Measurements from ENCODE around the gene LCN12. TPM values are rescaled to one million over a fixed set of nuclear protein-coding genes. Genes with fewer than 3 reads are reported as not detected.

LCN12 gene
- total RNA-seq, 1 donor from 2014 or later: 1.9 TPM

GRCh38 chr9:136984464-136985026 is 32.5 kb downstream of the LCN12 start:
- Histone ChIP-seq H3K36me3 (no peaks in the 10 kb centered on the region), H3K4me3 (no peak overlapping the region), H3K27me3 (ENCODE audit: low read depth) (peaks cover 28% of the 10 kb centered on the region), H3K27ac (no peak overlapping the region), H3K4me1 (peaks cover 19% of the 10 kb centered on the region), H3K9me3 (no peaks in the 10 kb centered on the region)
- intact Hi-C loops (cut with DNase I): no loop called here
- no peak for ATAC-seq
- no peak for DNase-seq
- no peak for TF ChIP-seq CTCF (IDR thresholded peaks at IDR 0.05)

- ATAC-seq: peak in 1 of 2 donors; percentile 3
- Histone ChIP-seq H3K36me3 (no peaks in the 10 kb centered on the region), H3K4me3 (no peak overlapping the region), H3K4me1 (peaks cover 19% of the 10 kb centered on the region), H3K27me3 (ENCODE audit: low read depth) (peaks cover 28% of the 10 kb centered on the region), H3K9me3 (no peaks in the 10 kb centered on the region), H3K27ac (no peak overlapping the region)
- TF ChIP-seq CTCF (IDR thresholded peaks at IDR 0.05): no peak
- intact Hi-C loops (cut with DNase I): no loop called here
- DNase-seq: no peak
These were observed 33.0 kb downstream of the LCN12 start for GRCh38 chr9:136985027-136985602.

GRCh38 chr9:136985853-136986252 is 33.8 kb downstream of the LCN12 start:
- TF ChIP-seq CTCF (IDR thresholded peaks at IDR 0.05): no peak
- peaks cover 16% of the 10 kb centered on the region for H3K4me1 ChIP-seq
- no peak overlapping the region for H3K4me3 ChIP-seq
- no peak for ATAC-seq
- intact Hi-C loops (cut with DNase I): no loop called here
- H3K36me3 ChIP-seq: no peaks in the 10 kb centered on the region
- no peak overlapping the region for H3K27ac ChIP-seq
- H3K9me3 ChIP-seq: no peaks in the 10 kb centered on the region
- H3K27me3 ChIP-seq (ENCODE audit: low read depth): peaks cover 28% of the 10 kb centered on the region
- no peak for DNase-seq

GRCh38 chr9:136988872-136989271 is 36.8 kb downstream of the LCN12 start:
- no peak for ATAC-seq
- intact Hi-C loops (cut with DNase I): no loop called here
- Histone ChIP-seq H3K4me1 (peaks cover 27% of the 10 kb centered on the region), H3K9me3 (no peaks in the 10 kb centered on the region), H3K36me3 (peaks cover 7% of the 10 kb centered on the region), H3K27me3 (ENCODE audit: low read depth) (peaks cover 28% of the 10 kb centered on the region), H3K4me3 (no peak overlapping the region), H3K27ac (no peak overlapping the region)
- TF ChIP-seq CTCF (IDR thresholded peaks at IDR 0.05): no peak
- no peak for DNase-seq

- no peaks in the 10 kb centered on the region for H3K9me3 ChIP-seq
- peaks cover 15% of the 10 kb centered on the region for H3K27me3 ChIP-seq (ENCODE audit: low read depth)
- no peak for TF ChIP-seq CTCF (IDR thresholded peaks at IDR 0.05)
- no peak for ATAC-seq
- H3K4me3 ChIP-seq: no peak overlapping the region
- peaks cover 16% of the 10 kb centered on the region for H3K36me3 ChIP-seq
- peaks cover 37% of the 10 kb centered on the region for H3K4me1 ChIP-seq
- DNase-seq: no peak
- no peak overlapping the region for H3K27ac ChIP-seq
- intact Hi-C loops (cut with DNase I): no loop called here
These were observed 38.3 kb downstream of the LCN12 start for GRCh38 chr9:136990242-136990911.
